K562 (cell line): ENCODE results near the gene HEXD. TPM values are rescaled to one million over a fixed set of nuclear protein-coding genes. Genes with fewer than 3 reads are reported as not detected.

Experiments
- CHD4 ChIP-seq: fragments of 200-600 bp; sonication (generic); IDR thresholded peaks from 3 replicates; pipeline ENCODE4 v1.6.1; 2012; ENCODE audit warnings: low read depth, mild to moderate bottlenecking, mixed read lengths, low read length, inconsistent platforms; ENCODE audit not compliant: insufficient read depth, insufficient replicate concordance, poor library complexity, severe bottlenecking
- CREBBP ChIP-seq: IDR thresholded peaks from one replicate; pipeline ENCODE4 v1.6.1; 2012; ENCODE audit warnings: low read depth, mild to moderate bottlenecking, control low read depth, inconsistent platforms, low read length
- CTCFL ChIP-seq: IDR thresholded peaks from 2 replicates; pipeline ENCODE4 v1.6.1; 2011; ENCODE audit warnings: borderline replicate concordance, low read depth, mild to moderate bottlenecking, moderate library complexity, low read length; ENCODE audit not compliant: insufficient read depth, poor library complexity, severe bottlenecking
- ELF4 ChIP-seq: fragments of 450-650 bp; formaldehyde crosslinking; IDR thresholded peaks from 2 replicates; pipeline ENCODE4 v1.4.0; 2022; ENCODE audit warnings: missing genetic modification characterization
- FOXK1 ChIP-seq: sonication (generic); formaldehyde crosslinking; IDR thresholded peaks from 2 replicates; pipeline ENCODE4 v1.8.0; 2022; ENCODE audit warnings: missing genetic modification reagents, mild to moderate bottlenecking, borderline replicate concordance
- HOMEZ ChIP-seq: fragments of 250-450 bp; sonication (Bioruptor Pico); IDR thresholded peaks from 2 replicates; pipeline ENCODE4 v1.4.0; 2020; ENCODE audit warnings: mild to moderate bottlenecking, moderate library complexity
- MYNN ChIP-seq, 2 experiments: sonication (generic); formaldehyde crosslinking in 1 of 2; IDR thresholded peaks; 2 replicates each; pipeline versions ENCODE4 v1.5.0 to v1.6.1; 2016 to 2020; ENCODE audit warnings: antibody characterized with exemption in 1 of 2, missing genetic modification reagents in 1 of 2
- NR1H2 ChIP-seq: sonication (generic); formaldehyde crosslinking; IDR thresholded peaks from 2 replicates; pipeline ENCODE4 v1.4.0; 2020; ENCODE audit warnings: mild to moderate bottlenecking, missing genetic modification reagents
- PHB2 ChIP-seq: fragments of 450-650 bp; IDR thresholded peaks from 2 replicates; pipeline ENCODE4 v1.6.1; 2017; ENCODE audit warnings: low read depth
- PTTG1 ChIP-seq: fragments of 450-650 bp; IDR thresholded peaks from 2 replicates; pipeline ENCODE4 v1.6.1; 2016; ENCODE audit warnings: low read depth, mild to moderate bottlenecking, missing genetic modification characterization, missing compliant biosample characterization
- RBFOX2 ChIP-seq: fragments of 200-400 bp; formaldehyde crosslinking; IDR thresholded peaks from 2 replicates; pipeline ENCODE4 v1.6.1; 2017; ENCODE audit warnings: low read depth, mild to moderate bottlenecking, low read length, moderate library complexity
- RUNX1 ChIP-seq: sonication (generic); IDR thresholded peaks from 2 replicates; pipeline ENCODE4 v1.6.1; 2016; ENCODE audit warnings: antibody characterized with exemption, low read depth
- SMARCE1 ChIP-seq: fragments of 450-650 bp; IDR thresholded peaks from 2 replicates; pipeline ENCODE4 v1.7.1; 2016; ENCODE audit warnings: mild to moderate bottlenecking
- SRSF7 ChIP-seq: fragments of 200-400 bp; formaldehyde crosslinking; optimal IDR thresholded peaks from 2 replicates; pipeline ENCODE3; 2017; ENCODE audit warnings: mild to moderate bottlenecking, low read depth, low read length
- TCF3 ChIP-seq: sonication (generic); formaldehyde crosslinking; IDR thresholded peaks from 2 replicates; pipeline ENCODE4 v1.4.0; 2020; ENCODE audit warnings: mild to moderate bottlenecking, missing genetic modification reagents
- TOE1 ChIP-seq, 2 experiments: fragments of 450-650 bp in 1 of 2; sonication (generic) in 1 of 2; formaldehyde crosslinking in 1 of 2; IDR thresholded peaks; 2 replicates each; pipeline versions ENCODE4 v1.7.1 to v1.8.0; 2016 to 2022; ENCODE audit warnings: borderline replicate concordance in 2 of 2, mild to moderate bottlenecking in 2 of 2, antibody characterized with exemption in 1 of 2, inconsistent platforms in 1 of 2, low read depth in 1 of 2, missing genetic modification reagents in 1 of 2, moderate library complexity in 1 of 2
- ZNF277 ChIP-seq: fragments of 250-450 bp; sonication (Bioruptor Pico); IDR thresholded peaks from 2 replicates; pipeline ENCODE4 v1.8.0; 2022; ENCODE audit warnings: inconsistent platforms, mild to moderate bottlenecking, moderate library complexity, borderline replicate concordance
- ZNF444 ChIP-seq: fragments of 250-450 bp; sonication (Bioruptor Pico); IDR thresholded peaks from 2 replicates; pipeline ENCODE4 v1.4.0; 2020; ENCODE audit warnings: mild to moderate bottlenecking, moderate library complexity
- polyA plus RNA-seq, 8 experiments: library from polyadenylated mRNA; depleted of rRNA in 4 of 8; stranded (reverse) in 5 of 8; unstranded in 3 of 8; fragments of >200 nt; fragmentation: Nextera tagmentation in 2 of 8; fragmentation: Illumina TruSeq in 1 of 8; extraction: Ambion mirVana in 2 of 8; extraction: Trizol in 1 of 8; gene quantifications; 2 replicates each; pipeline versions ENCODE4 v1.2.1 to v1.2.3, GENCODE V29; 2011 to 2014; ENCODE audit warnings: inconsistent platforms in 1 of 8, missing spikeins in 1 of 8
- total RNA-seq, 7 experiments: library from RNA; depleted of rRNA in 6 of 7; stranded (reverse); fragments of >200 nt in 6 of 7; fragmentation: Illumina TruSeq in 2 of 7; extraction: Trizol in 2 of 7; gene quantifications; 2 replicates each; pipeline versions ENCODE4 v1.2.1 to v1.2.3, GENCODE V29; 2011 to 2021; ENCODE audit warnings: low replicate concordance in 1 of 7
- TF ChIP-seq, protein P1 (sequence below), 2 experiments: IDR thresholded peaks; 2 replicates each; pipeline ENCODE4 v1.6.1; 2012; ENCODE audit warnings: improper control_type of control experiment in 2 of 2, low read depth in 2 of 2, low read length in 2 of 2, borderline replicate concordance in 1 of 2

The HEXD gene
- total and polyA plus RNA-seq, 9 of the 15 experiments (the other 6 are each of a cell fraction or from before 2014, with no cell fraction given), result 1.0 to 25.3 (median 10.0) TPM

GRCh38 chr17:82461827-82462524 is 43.8 kb downstream of the HEXD start (continued):
- TF ChIP-seq ELF4 (CRISPR knock-in tag), result peak; percentile 89; the same call in 1 of the 2 replicates
- TF ChIP-seq TOE1 (IDR thresholded peaks at IDR 0.05; ENCODE audit: borderline replicate concordance), result peak; percentile 79
- no peak; the same call in 1 of the 2 replicates for TF ChIP-seq TOE1 (CRISPR knock-in tag; IDR thresholded peaks at IDR 0.05; ENCODE audit: borderline replicate concordance, low read depth)
- TF ChIP-seq MYNN (IDR thresholded peaks at IDR 0.05), result peak; percentile 92
- TF ChIP-seq MYNN (CRISPR knock-in tag; IDR thresholded peaks at IDR 0.05), result no peak
- TF ChIP-seq TCF3 (CRISPR knock-in tag), result peak; percentile 99
- TF ChIP-seq SMARCE1, result peak; percentile 99
- peak; percentile 91 for TF ChIP-seq PHB2
- TF ChIP-seq, protein P1, sequence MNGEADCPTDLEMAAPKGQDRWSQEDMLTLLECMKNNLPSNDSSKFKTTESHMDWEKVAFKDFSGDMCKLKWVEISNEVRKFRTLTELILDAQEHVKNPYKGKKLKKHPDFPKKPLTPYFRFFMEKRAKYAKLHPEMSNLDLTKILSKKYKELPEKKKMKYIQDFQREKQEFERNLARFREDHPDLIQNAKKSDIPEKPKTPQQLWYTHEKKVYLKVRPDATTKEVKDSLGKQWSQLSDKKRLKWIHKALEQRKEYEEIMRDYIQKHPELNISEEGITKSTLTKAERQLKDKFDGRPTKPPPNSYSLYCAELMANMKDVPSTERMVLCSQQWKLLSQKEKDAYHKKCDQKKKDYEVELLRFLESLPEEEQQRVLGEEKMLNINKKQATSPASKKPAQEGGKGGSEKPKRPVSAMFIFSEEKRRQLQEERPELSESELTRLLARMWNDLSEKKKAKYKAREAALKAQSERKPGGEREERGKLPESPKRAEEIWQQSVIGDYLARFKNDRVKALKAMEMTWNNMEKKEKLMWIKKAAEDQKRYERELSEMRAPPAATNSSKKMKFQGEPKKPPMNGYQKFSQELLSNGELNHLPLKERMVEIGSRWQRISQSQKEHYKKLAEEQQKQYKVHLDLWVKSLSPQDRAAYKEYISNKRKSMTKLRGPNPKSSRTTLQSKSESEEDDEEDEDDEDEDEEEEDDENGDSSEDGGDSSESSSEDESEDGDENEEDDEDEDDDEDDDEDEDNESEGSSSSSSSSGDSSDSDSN (IDR thresholded peaks at IDR 0.05; ENCODE audit: borderline replicate concordance in 1 of 2, low read depth in 2 of 2, low read length in 2 of 2), result 0 out of 4 replicates have a peak, but pooled peaks of 1 of the 2 experiments have one; percentile 61
- no peak for TF ChIP-seq SRSF7
- no peak for TF ChIP-seq CREBBP
- no peak for TF ChIP-seq HOMEZ (CRISPR knock-in tag)
- TF ChIP-seq CHD4, result no peak
- TF ChIP-seq CTCFL, result no peak
- TF ChIP-seq FOXK1, result no peak
- TF ChIP-seq ZNF444, result no peak
- TF ChIP-seq PTTG1, result no peak
- TF ChIP-seq RUNX1, result no peak
- TF ChIP-seq NR1H2 (CRISPR knock-in tag), result no peak
- no peak for TF ChIP-seq RBFOX2
- no peak for TF ChIP-seq ZNF277
